GM19463 (cell line): ENCODE data around the gene STAT6.
A peak's percentile ranks its signal among the peaks of the same experiment; 100 is the strongest.

ENCODE experiments used
- ATAC-seq: cut with Tn5 transposase; IDR thresholded peaks from one replicate; pipeline ENCODE4 v1.9.1; 2021; ENCODE audit warnings: mild to moderate bottlenecking, moderate library complexity; ENCODE audit not compliant: unreplicated experiment

STAT6 gene, protein sequence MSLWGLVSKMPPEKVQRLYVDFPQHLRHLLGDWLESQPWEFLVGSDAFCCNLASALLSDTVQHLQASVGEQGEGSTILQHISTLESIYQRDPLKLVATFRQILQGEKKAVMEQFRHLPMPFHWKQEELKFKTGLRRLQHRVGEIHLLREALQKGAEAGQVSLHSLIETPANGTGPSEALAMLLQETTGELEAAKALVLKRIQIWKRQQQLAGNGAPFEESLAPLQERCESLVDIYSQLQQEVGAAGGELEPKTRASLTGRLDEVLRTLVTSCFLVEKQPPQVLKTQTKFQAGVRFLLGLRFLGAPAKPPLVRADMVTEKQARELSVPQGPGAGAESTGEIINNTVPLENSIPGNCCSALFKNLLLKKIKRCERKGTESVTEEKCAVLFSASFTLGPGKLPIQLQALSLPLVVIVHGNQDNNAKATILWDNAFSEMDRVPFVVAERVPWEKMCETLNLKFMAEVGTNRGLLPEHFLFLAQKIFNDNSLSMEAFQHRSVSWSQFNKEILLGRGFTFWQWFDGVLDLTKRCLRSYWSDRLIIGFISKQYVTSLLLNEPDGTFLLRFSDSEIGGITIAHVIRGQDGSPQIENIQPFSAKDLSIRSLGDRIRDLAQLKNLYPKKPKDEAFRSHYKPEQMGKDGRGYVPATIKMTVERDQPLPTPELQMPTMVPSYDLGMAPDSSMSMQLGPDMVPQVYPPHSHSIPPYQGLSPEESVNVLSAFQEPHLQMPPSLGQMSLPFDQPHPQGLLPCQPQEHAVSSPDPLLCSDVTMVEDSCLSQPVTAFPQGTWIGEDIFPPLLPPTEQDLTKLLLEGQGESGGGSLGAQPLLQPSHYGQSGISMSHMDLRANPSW

GRCh38 chr12:57111031-57111734 is at the start of gene STAT6:
Gene STAT6, minus strand, starts transcription at chr12:57111362. Its CDS starts 3,084 bp downstream, at chr12:57108278.
- peak; percentile 55 for ATAC-seq

- ATAC-seq: no peak
Observed at GRCh38 chr12:57160741-57161140, 49.6 kb upstream of the STAT6 start.

DNA sequence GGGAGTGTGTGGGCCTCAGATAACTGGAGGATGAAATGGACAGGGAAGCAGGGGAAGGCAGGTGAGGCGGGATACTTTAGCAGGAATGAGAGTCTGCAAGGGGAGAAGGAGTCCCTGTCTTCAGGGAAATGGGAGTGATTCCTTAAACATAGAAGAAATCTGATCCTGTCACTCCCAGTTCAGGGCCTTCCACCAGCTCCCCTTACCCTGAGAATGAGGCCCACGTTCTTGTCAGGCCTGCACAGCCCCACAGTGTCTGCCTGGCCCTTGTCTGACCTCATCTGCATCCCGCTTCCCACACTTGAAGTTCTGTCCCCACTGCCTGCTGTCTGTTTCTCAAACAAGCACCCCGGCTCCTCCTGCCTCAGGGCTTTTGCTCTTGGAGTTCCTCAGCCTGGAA is 48.9 kb upstream of the STAT6 start:
- ATAC-seq: no peak

DNA sequence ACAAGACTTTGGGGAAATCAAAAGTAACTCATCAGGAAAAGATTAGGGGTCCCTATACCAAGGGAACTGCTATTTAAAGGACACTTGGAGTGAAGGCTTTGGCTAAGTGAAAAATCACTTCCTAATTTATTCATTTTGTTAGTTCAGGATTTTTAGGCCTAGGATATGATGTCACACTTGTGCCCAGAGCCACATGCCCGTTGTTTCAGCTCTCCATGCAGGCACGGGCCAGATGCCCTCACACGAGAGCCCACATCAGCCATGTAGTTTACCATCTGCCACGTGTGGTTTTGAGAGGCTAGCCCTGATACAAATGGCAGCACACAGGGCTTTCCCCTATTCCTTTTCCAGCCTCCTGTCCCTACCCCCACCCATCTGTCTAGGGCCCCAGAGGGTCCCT is 48.1 kb upstream of the STAT6 start:
- ATAC-seq: no peak

- ATAC-seq: no peak
Observed at GRCh38 chr12:57158665-57159064, 47.5 kb upstream of the STAT6 start.

- no peak for ATAC-seq
Observed at GRCh38 chr12:57158186-57158585, 47.0 kb upstream of the STAT6 start.

GRCh38 chr12:57157588-57158173 is 46.5 kb upstream of the STAT6 start:
- ATAC-seq: no peak

DNA sequence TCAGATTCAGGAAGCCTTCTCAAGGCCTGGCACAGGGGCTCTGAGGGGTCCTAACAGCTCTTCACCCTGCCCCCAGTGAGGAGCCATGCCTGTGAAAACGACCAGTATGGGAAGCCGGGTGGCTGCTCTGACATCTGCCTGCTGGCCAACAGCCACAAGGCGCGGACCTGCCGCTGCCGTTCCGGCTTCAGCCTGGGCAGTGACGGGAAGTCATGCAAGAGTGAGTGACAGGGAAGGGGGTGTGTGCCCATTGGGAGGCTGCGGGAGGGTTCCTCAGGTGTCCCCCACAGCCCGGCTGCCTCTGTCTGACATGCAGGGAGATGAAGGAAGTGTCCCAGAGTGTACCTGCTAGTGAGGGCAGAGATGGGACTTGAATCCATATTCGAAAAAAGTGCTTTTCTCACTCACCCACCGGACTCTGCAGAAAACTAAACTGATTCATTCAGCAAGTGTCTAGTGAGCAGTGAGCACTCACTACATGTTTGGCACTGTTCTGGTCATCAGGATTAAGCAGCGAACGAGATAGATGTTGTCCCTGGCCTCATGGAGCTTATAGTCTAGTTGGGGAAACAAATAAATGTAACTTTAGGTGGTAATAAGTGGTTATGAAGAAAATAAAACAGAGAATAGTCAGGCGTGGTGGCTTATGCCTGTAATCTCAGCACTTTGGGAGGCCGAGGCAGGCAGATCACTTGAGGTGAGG is 45.7 kb upstream of the STAT6 start:
- no peak for ATAC-seq

- no peak for ATAC-seq
Observed at GRCh38 chr12:57154804-57155434, 43.8 kb upstream of the STAT6 start.

- no peak for ATAC-seq
Observed at GRCh38 chr12:57154076-57154475, 42.9 kb upstream of the STAT6 start.

- no peak for ATAC-seq
Observed at GRCh38 chr12:57153415-57153997, 42.3 kb upstream of the STAT6 start.

- ATAC-seq: no peak
Observed at GRCh38 chr12:57152639-57153038, 41.5 kb upstream of the STAT6 start.

- ATAC-seq: no peak
Observed at GRCh38 chr12:57151741-57152630, 40.8 kb upstream of the STAT6 start.

DNA sequence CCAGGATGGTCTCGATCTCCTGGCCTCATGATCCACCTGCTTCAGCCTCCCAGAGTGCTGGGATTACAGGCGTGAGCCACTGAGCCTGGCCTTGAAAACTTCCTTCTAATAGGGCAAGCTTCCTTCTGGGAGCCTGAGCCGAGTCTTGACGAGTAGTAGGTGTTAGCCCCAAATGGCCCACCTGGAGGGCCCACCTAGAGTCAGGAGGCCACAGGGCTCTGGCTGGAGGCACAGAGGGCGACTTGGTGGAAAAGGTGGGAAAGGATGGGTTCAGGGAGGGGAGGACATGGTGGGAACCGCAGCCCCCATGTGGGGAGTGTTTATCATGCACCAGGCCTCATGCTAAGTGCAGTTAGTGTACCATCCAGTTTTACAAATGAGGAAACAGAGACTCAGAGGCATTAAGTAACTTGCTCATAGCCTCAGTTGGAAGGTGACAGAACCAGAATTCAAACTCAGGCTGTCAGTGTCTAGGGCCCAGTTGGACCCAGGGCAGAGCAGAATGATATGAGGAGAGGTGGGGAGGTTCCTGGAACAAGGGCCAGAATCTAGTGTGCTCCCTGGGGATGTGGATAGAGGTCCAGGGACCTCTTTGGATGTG is 39.3 kb upstream of the STAT6 start:
- no peak for ATAC-seq

GRCh38 chr12:57149245-57149900 is 38.2 kb upstream of the STAT6 start:
- no peak for ATAC-seq

DNA sequence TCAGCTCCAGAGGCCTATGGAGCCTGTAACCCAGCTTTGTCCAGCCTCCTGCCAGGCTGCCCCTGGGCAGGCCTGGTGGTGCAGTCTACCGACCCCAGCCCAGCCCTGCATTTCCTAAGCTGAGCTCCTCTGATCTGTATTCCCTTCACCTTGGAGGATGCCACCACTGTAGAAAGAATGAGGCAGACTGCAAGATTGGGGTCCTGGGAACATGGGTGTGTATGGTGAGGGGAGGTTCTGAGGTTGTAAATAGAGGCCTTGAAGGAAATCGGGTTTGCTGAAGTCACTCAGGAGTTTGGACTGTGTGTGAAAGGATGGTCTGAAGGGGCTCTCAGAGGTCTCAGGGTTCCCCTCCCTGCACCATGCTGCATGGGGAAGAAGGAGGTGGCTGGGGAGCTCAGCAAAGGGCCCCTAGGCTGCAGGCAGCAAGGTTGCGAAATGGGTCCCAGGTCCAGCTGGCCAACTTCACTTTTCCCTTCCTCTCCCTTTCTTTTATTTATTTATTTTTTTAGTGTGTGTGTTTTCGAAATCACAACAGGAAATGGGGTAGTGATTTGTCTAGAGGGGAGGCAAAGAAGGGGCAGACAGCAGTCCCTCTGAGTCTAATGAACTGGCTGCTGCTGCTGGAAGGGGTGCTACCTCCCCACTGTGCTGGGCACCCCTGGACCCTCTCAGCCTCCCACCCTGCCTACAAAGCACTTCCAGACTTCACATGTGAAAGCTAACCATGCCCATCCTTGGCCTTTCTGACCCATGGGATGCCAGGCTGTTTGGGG is 37.5 kb upstream of the STAT6 start:
- no peak for ATAC-seq
